Measurements from ENCODE around the gene ATP8A2. TPM values are rescaled to one million over a fixed set of nuclear protein-coding genes. Genes with fewer than 3 reads are reported as not detected.

Gene ATP8A2
- total and polyA plus RNA-seq, 10 of the 15 experiments (the other 5 are each of a cell fraction or from before 2014, with no cell fraction given) = 0.01 to 0.04 (median 0.04) TPM; not detected in 7

DNA sequence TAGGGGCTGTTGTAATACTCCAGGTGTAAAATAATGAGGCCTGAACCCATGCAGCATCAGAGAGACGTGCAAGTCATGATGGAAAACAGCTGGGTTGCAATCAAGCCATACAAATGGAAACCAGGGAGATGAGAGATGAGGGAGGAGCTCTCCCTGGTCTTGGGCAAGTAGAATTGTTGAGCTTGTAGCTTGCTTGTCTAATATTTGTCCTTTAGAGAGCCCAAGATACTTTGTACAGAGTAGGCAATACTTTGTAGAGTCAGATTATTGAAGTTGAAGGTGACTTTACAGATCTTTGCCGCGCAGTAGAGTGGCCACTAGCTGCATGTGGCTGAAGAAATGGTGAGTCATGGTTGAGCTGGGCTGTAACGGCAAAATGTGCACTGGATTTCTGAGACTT lies 8.3 kb downstream of the ATP8A2 start (continued):
- TF ChIP-seq POLR2AphosphoS5 (IDR thresholded peaks at IDR 0.05; ENCODE audit: low read length) (no peak), CHD4 (IDR thresholded peaks at IDR 0.05) (no peak), BRCA1 (IDR thresholded peaks at IDR 0.05; ENCODE audit: low read depth, low read length) (no peak), ZNF24 (IDR thresholded peaks at IDR 0.05) (no peak)

DNA sequence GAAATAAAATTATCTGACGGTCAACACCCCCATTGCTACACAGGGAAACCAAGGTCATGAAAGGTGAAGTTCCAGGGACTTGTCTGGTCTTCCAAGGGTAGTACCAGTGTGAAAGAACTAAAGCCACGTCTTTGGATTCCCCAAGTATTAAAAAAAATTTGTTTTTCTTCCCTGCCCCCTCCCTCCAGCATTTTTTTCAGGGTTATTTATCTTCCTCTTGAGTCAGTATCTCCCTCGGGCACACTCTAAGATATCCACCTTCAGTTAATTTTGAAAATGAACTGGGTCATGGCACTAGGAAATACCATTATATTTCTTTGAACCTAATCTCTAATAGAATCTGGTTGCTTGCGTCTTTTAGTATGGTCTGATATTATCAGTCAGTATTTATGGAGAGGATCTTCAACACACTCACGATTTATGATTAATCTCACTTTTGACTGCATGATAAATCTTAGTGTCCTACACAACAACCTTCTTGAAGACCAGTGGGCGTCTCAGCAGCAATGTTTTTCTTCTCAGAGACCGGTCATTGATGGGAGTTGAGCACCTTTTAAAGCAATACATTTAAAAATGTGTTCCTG lies 9.1 kb downstream of the ATP8A2 start:
- intact Hi-C loops (cut with micrococcal nuclease; ENCODE audit: unreplicated experiment) (no loop called here), in situ Hi-C loops (cut with MboI) (no loop called here)
- SMC1A ChIA-PET (ENCODE audit: uncharacterized antibody, unreplicated experiment) = no interaction called here
- no peaks in the 10 kb centered on the region for H4K20me1 ChIP-seq (ENCODE audit: control insufficient read depth, insufficient read depth)
- H3K36me3 ChIP-seq (ENCODE audit: control insufficient read depth in 2 of 2, insufficient read depth in 2 of 2, low read length in 1 of 2) = no peaks in the 10 kb centered on the region
- RAD21 ChIA-PET (ENCODE audit: unreplicated experiment) = no interaction called here
- no peaks in the 10 kb centered on the region for H3K9me3 ChIP-seq (replicated peaks; ENCODE audit: control insufficient read depth, insufficient read depth, low read length)
- no peak overlapping the region for H3K9ac ChIP-seq (ENCODE audit: control insufficient read depth, insufficient read depth, low read length)
- H3K4me3 ChIP-seq = no peak overlapping the region
- FAIRE-seq = no peak
- ATAC-seq = no peak
- H3K4me1 ChIP-seq (ENCODE audit: control insufficient read depth, insufficient read depth, low read length) = no peaks in the 10 kb centered on the region
- WGBS (ENCODE audit: insufficient coverage, insufficient replicate concordance, low lambda C conversion rate, missing lambda C conversion rate) = 28% methylated on average over 7 of the region's 7 CpGs
- no peak for TF ChIP-seq CBX3 (IDR thresholded peaks at IDR 0.05; ENCODE audit: borderline replicate concordance, low read depth)
- TF ChIP-seq EP300 (IDR thresholded peaks at IDR 0.05; ENCODE audit: borderline replicate concordance in 1 of 2, control insufficient read depth in 1 of 2, low read depth in 2 of 2, low read length in 2 of 2) = no peak
- TF ChIP-seq HDAC2 (IDR thresholded peaks at IDR 0.05) = no peak
- H3K4me2 ChIP-seq (ENCODE audit: control insufficient read depth, insufficient read depth) = no peak overlapping the region
- POLR2A ChIA-PET = no interaction called here
- DNase-seq (ENCODE audit: low read depth, low spot score) = no peak
- no peak overlapping the region for H3K27ac ChIP-seq (ENCODE audit: control insufficient read depth, insufficient read depth)
- H3K79me2 ChIP-seq (ENCODE audit: control insufficient read depth, insufficient read depth, low read length) = no peaks in the 10 kb centered on the region
- no TSS peak for BruUV-seq (replicated peaks)
- no peaks in the 10 kb centered on the region; a peak in 1 of 4 replicates for H3K27me3 ChIP-seq (replicated peaks in 1 of 2; ENCODE audit: control insufficient read depth in 2 of 2, insufficient read depth in 2 of 2, low read length in 1 of 2)
- CTCF ChIA-PET = no interaction called here
- H2AFZ ChIP-seq (ENCODE audit: control insufficient read depth, low read depth, low read length) = no peak overlapping the region

All from GM12878 (cell line).